Stimulated activated effector memory CD8-positive, alpha-beta T cell treated with anti-CD3 and anti-CD28 coated beads, Interleukin-12 subunit alpha, Interleukin-12 subunit beta, amount 100 ng/mL, for 72 hours (primary cell): ENCODE results near the gene FLII.
A peak's percentile ranks its signal among the peaks of the same experiment; 100 is the strongest.

Source experiments
- ATAC-seq: fragments of 150-1000 bp; cut with Tn5 transposase; 2 replicates; pipeline ENCODE4 v1.10.0; 2021
- DNase-seq, 2 donors: peaks; one replicate each; pipeline ENCODE4 v3.0.0; 2021 to 2022; ENCODE audit warnings: low spot score in 2 of 2
- H3K27ac Mint-ChIP-seq: one replicate; pipeline ENCODE4 v1.8.0; 2022; ENCODE audit warnings: mild to moderate bottlenecking, mixed read lengths
- H3K36me3 Mint-ChIP-seq: one replicate; pipeline ENCODE4 v1.8.0; 2022; ENCODE audit warnings: mild to moderate bottlenecking, mixed read lengths
- H3K4me1 Mint-ChIP-seq: one replicate; pipeline ENCODE4 v1.8.0; 2022; ENCODE audit warnings: mixed read lengths
- H3K4me3 Mint-ChIP-seq: one replicate; pipeline ENCODE4 v1.8.0; 2022; ENCODE audit warnings: mild to moderate bottlenecking, mixed read lengths
- H3K9me3 Mint-ChIP-seq: one replicate; pipeline ENCODE4 v1.8.0; 2022; ENCODE audit warnings: mixed read lengths

FLII gene

GRCh38 chr17:18253187-18253884, 5.2 kb downstream of the FLII start:
- ATAC-seq: no peak
- Mint-ChIP-seq H3K27ac (no peak overlapping the region), H3K9me3 (no peaks in the 10 kb centered on the region), H3K36me3 (peaks cover 96% of the 10 kb centered on the region), H3K4me1 (peaks cover 25% of the 10 kb centered on the region), H3K4me3 (no peak overlapping the region)
- no peak for DNase-seq

DNA sequence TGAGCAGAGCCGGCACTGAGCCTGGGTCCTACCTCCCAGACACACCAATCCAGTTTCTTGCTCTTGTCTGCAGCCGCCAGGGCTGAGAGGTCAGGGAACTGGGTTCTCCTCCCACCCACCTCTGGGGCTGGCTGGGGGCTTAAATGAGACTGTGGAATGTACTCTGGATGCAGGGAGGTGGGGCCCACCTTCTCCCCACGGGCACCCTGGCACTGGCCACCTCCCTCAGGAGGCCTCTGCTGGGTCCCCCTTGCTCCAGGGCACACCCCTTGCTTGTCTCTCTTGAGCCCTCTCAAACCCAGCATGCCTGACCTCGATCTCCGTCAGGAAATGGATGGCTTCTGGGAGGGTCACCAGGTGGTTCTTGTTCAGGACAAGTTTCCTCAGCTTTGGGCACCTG, 6.4 kb downstream of the FLII start:
- Mint-ChIP-seq H3K4me1 (peaks cover 20% of the 10 kb centered on the region), H3K4me3 (no peak overlapping the region), H3K36me3 (peaks cover 98% of the 10 kb centered on the region), H3K9me3 (no peaks in the 10 kb centered on the region), H3K27ac (no peak overlapping the region)
- no peak for DNase-seq
- ATAC-seq: no peak

DNA sequence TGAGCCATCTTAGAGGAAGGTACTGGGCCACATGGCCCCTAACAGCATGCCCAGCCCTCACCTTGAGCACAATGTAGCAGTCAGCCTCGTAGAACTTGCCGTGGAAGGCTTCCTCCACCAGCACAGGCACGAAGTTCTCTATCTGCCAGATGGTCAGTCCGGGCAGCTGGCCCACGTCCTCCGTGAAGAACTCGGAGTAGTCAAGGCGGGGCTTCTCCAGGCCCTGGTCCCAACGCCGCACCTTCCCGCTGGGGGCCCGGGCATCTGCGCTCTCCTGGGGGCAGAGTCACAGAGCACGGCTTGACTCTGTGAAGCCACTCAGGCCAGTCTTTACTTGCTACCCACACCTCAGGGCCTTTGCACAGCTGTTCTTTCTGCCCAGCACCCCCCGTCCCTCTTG, 7.3 kb downstream of the FLII start:
- Mint-ChIP-seq H3K36me3 (peaks cover 97% of the 10 kb centered on the region), H3K9me3 (no peaks in the 10 kb centered on the region), H3K4me3 (no peak overlapping the region), H3K27ac (peak overlapping the region; percentile 75), H3K4me1 (peaks cover 11% of the 10 kb centered on the region)
- ATAC-seq (no peak), DNase-seq (no peak)

GRCh38 chr17:18250708-18251107, 7.8 kb downstream of the FLII start:
- Mint-ChIP-seq H3K27ac (peak overlapping the region; percentile 75), H3K4me1 (peaks cover 7% of the 10 kb centered on the region), H3K4me3 (no peak overlapping the region), H3K9me3 (no peaks in the 10 kb centered on the region), H3K36me3 (peaks cover 97% of the 10 kb centered on the region)
- DNase-seq (no peak), ATAC-seq (no peak)

- no peak for DNase-seq
- peak overlapping the region; percentile 75 for H3K27ac Mint-ChIP-seq
- H3K9me3 Mint-ChIP-seq: no peaks in the 10 kb centered on the region
- H3K4me3 Mint-ChIP-seq: no peak overlapping the region
- peaks cover 7% of the 10 kb centered on the region for H3K4me1 Mint-ChIP-seq
- peaks cover 97% of the 10 kb centered on the region for H3K36me3 Mint-ChIP-seq
- ATAC-seq: no peak
These were observed 8.3 kb downstream of the FLII start for GRCh38 chr17:18250259-18250658.

GRCh38 chr17:18248811-18249210, 9.7 kb downstream of the FLII start:
- no peak overlapping the region for H3K4me3 Mint-ChIP-seq
- ATAC-seq (no peak), DNase-seq (no peak)
- no peaks in the 10 kb centered on the region for H3K9me3 Mint-ChIP-seq
- H3K4me1 Mint-ChIP-seq: peaks cover 7% of the 10 kb centered on the region
- H3K36me3 Mint-ChIP-seq: peaks cover 99% of the 10 kb centered on the region
- H3K27ac Mint-ChIP-seq: peak overlapping the region; percentile 55

- H3K27ac Mint-ChIP-seq: peak overlapping the region; percentile 55
- H3K9me3 Mint-ChIP-seq: no peaks in the 10 kb centered on the region
- DNase-seq: peak; percentile 46 to 76
- no peak overlapping the region for H3K4me3 Mint-ChIP-seq
- peaks cover 7% of the 10 kb centered on the region for H3K4me1 Mint-ChIP-seq
- ATAC-seq: peak; percentile 72
- peaks cover 99% of the 10 kb centered on the region for H3K36me3 Mint-ChIP-seq
These were observed 10.2 kb downstream of the FLII start for GRCh38 chr17:18248300-18248731.

GRCh38 chr17:18247613-18248001, 10.9 kb downstream of the FLII start:
- H3K9me3 Mint-ChIP-seq: no peaks in the 10 kb centered on the region
- H3K27ac Mint-ChIP-seq: peak overlapping the region; percentile 77
- H3K36me3 Mint-ChIP-seq: peaks cover 98% of the 10 kb centered on the region
- no peak for DNase-seq
- H3K4me3 Mint-ChIP-seq: no peak overlapping the region
- H3K4me1 Mint-ChIP-seq: peaks cover 7% of the 10 kb centered on the region
- no peak for ATAC-seq

- no peak overlapping the region for H3K4me3 Mint-ChIP-seq
- H3K9me3 Mint-ChIP-seq: no peaks in the 10 kb centered on the region
- peak; percentile 29 for ATAC-seq
- peak overlapping the region; percentile 77 for H3K27ac Mint-ChIP-seq
- peaks cover 7% of the 10 kb centered on the region for H3K4me1 Mint-ChIP-seq
- peaks cover 93% of the 10 kb centered on the region for H3K36me3 Mint-ChIP-seq
- DNase-seq: no peak
These were observed 11.5 kb downstream of the FLII start for GRCh38 chr17:18246880-18247612.

- H3K36me3 Mint-ChIP-seq: peaks cover 84% of the 10 kb centered on the region
- ATAC-seq: no peak
- no peak for DNase-seq
These were observed 12.3 kb downstream of the FLII start for GRCh38 chr17:18246109-18246725.

GRCh38 chr17:18245038-18245776, 13.3 kb downstream of the FLII start:
- H3K4me3 Mint-ChIP-seq: no peak overlapping the region
- peaks cover 74% of the 10 kb centered on the region for H3K36me3 Mint-ChIP-seq

More at GRCh38 chr17:18246109-18246725, 12.3 kb downstream of the FLII start:
- no peak overlapping the region for H3K4me3 Mint-ChIP-seq
- H3K4me1 Mint-ChIP-seq: peaks cover 7% of the 10 kb centered on the region
- H3K9me3 Mint-ChIP-seq: no peaks in the 10 kb centered on the region
- peak overlapping the region; percentile 77 for H3K27ac Mint-ChIP-seq

GRCh38 chr17:18241229-18241871, 17.2 kb downstream of the FLII start:
- DNase-seq (no peak), ATAC-seq (no peak)
- Mint-ChIP-seq H3K4me3 (no peak overlapping the region), H3K27ac (no peak overlapping the region), H3K36me3 (peaks cover 42% of the 10 kb centered on the region), H3K9me3 (no peaks in the 10 kb centered on the region), H3K4me1 (peaks cover 17% of the 10 kb centered on the region)

More at GRCh38 chr17:18245038-18245776, 13.3 kb downstream of the FLII start:
- ATAC-seq (no peak), DNase-seq (no peak)
- H3K27ac Mint-ChIP-seq: no peak overlapping the region
- H3K4me1 Mint-ChIP-seq: peaks cover 7% of the 10 kb centered on the region
- H3K9me3 Mint-ChIP-seq: no peaks in the 10 kb centered on the region

DNA sequence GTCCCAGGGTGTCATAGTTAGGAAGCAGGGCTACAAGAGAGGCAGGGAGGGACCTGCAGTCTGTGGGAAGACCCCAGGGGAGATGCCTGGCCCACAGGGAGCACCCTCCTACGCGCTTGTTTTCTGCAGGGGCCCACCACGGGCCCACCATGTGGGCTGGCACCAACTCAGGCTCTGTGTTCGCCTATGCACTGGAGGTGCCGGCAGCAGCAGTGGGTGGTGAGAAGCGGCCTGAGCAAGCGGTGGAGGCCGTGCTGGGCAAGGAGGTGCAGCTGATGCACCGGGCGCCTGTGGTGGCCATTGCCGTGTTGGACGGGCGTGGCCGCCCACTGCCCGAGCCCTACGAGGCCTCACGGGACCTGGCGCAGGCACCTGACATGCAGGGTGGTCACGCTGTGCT, 18.1 kb downstream of the FLII start:
- no peak for ATAC-seq
- no peaks in the 10 kb centered on the region for H3K9me3 Mint-ChIP-seq
- no peak overlapping the region for H3K4me3 Mint-ChIP-seq
- peak overlapping the region; percentile 74 for H3K27ac Mint-ChIP-seq
- H3K36me3 Mint-ChIP-seq: peaks cover 34% of the 10 kb centered on the region
- peaks cover 26% of the 10 kb centered on the region for H3K4me1 Mint-ChIP-seq
- no peak for DNase-seq

- Mint-ChIP-seq H3K36me3 (peaks cover 26% of the 10 kb centered on the region), H3K4me3 (no peak overlapping the region), H3K27ac (peak overlapping the region; percentile 50), H3K9me3 (no peaks in the 10 kb centered on the region), H3K4me1 (peaks cover 38% of the 10 kb centered on the region)
- DNase-seq (no peak), ATAC-seq (no peak)
These were observed 20.2 kb downstream of the FLII start for GRCh38 chr17:18238299-18238698.

GRCh38 chr17:18237461-18237860, 21.1 kb downstream of the FLII start:
- peak overlapping the region; percentile 50 for H3K27ac Mint-ChIP-seq
- peaks cover 20% of the 10 kb centered on the region for H3K36me3 Mint-ChIP-seq
- DNase-seq: no peak
- H3K9me3 Mint-ChIP-seq: no peaks in the 10 kb centered on the region
- H3K4me3 Mint-ChIP-seq: no peak overlapping the region
- peaks cover 45% of the 10 kb centered on the region for H3K4me1 Mint-ChIP-seq
- ATAC-seq: no peak
